Right lobe of liver (tissue), 6 donors: ENCODE measurements around the gene RNF44. TPM values are rescaled to one million over a fixed set of nuclear protein-coding genes. Genes with fewer than 3 reads are reported as not detected.
A peak's percentile ranks its signal among the peaks of the same experiment; 100 is the strongest.

ENCODE experiments used
- ATAC-seq, 4 donors: fragments of 200-7000 bp; cut with Tn5 transposase; one replicate each; pipeline ENCODE4 v1.9.1; 2020; ENCODE audit warnings: mild to moderate bottlenecking in 4 of 4, moderate library complexity in 4 of 4
- DNase-seq, 3 donors: peaks; one replicate each; pipeline ENCODE4 v3.0.0-alpha.2; 2020
- H3K27ac ChIP-seq, 3 donors: fragments of 200-600 bp; one replicate each; pipeline ENCODE4 v1.8.0; 2022
- H3K27me3 ChIP-seq, 2 donors: fragments of 200-600 bp; one replicate each; pipeline ENCODE4 v1.8.0; 2022
- H3K36me3 ChIP-seq, 4 donors: fragments of 200-600 bp; sonication (generic) in 1 of 4; one replicate each; pipeline versions ENCODE4 v1.5.1 to v1.8.0; 2017 to 2022; ENCODE audit warnings: control low read depth in 1 of 4
- H3K4me1 ChIP-seq, 4 donors: fragments of 200-600 bp; sonication (generic) in 1 of 4; one replicate each; pipeline versions ENCODE4 v1.5.1 to v1.8.0; 2017 to 2022; ENCODE audit warnings: control low read depth in 1 of 4
- H3K4me3 ChIP-seq, 3 donors: fragments of 200-600 bp; one replicate each; pipeline ENCODE4 v1.8.0; 2022
- H3K9me3 ChIP-seq, 4 donors: fragments of 200-600 bp; sonication (generic) in 1 of 4; one replicate each; pipeline versions ENCODE4 v1.5.1 to v1.8.0; 2017 to 2022; ENCODE audit warnings: control low read depth in 1 of 4
- CTCF ChIP-seq, 4 donors: fragments of 200-600 bp in 3 of 4; fragments of 450-650 bp in 1 of 4; IDR thresholded peaks; one replicate each; pipeline versions ENCODE4 v1.5.1 to v1.8.0; 2016 to 2022; ENCODE audit warnings: antibody characterized with exemption in 4 of 4, mild to moderate bottlenecking in 2 of 4
- POLR2A ChIP-seq: fragments of 450-650 bp; IDR thresholded peaks from one replicate; pipeline ENCODE4 v1.6.1; 2017; ENCODE audit warnings: antibody characterized with exemption, mild to moderate bottlenecking
- WGBS: methylation state at CpG from one replicate; pipeline ENCODE4 v1.1.6; 2018; ENCODE audit warnings: low coverage, low lambda C conversion rate; ENCODE audit not compliant: insufficient coverage; ENCODE audit errors: missing lambda C conversion rate; 5-methylcytosine and 5-hydroxymethylcytosine counted together
- intact Hi-C, 2 donors: fragments of 100-400 bp; cut with DNase I; formaldehyde crosslinking; loops; one replicate each; pipeline versions ENCODE4 v1.11.2 to v1.14.1; 2022
- total RNA-seq, 6 experiments: library from RNA; depleted of rRNA in 2 of 6; stranded (reverse); fragments of >200 nt in 2 of 6; fragmentation: NEBNext Ultra II Directional in 3 of 6; extraction: Animal tissue kit (Norgen Biotek cat#: 25700) in 3 of 6; gene quantifications; one replicate each; pipeline versions ENCODE4 v1.1.0 to v1.2.4, GENCODE V29; 2016 to 2023
- donor health status: DM: no; HTN: yes; CAD: no.
- donor health status: DM: no; HTN: no; CAD: no.
- donor health status: DM: no; HTN: no; CAD: no.
- donor health status: DM: no; HTN: yes; CAD: no.
- donor health status: DM: no; HTN: yes; CAD: no.

RNF44 gene
- total RNA-seq, 6 experiments from 2014 or later: 5.1 to 16.3 (median 12.7) TPM

- ATAC-seq: peak; percentile 39 to 60 (median 48)
- H3K27me3 ChIP-seq: no peaks in the 10 kb centered on the region
- no peaks in the 10 kb centered on the region for H3K36me3 ChIP-seq
- H3K27ac ChIP-seq: no peak overlapping the region
- H3K9me3 ChIP-seq: no peaks in the 10 kb centered on the region
- H3K4me1 ChIP-seq: peaks cover 0 to 9% (median 0%) of the 10 kb centered on the region in 4 donors
- 50% methylated on average over 2 of the region's 7 CpGs for WGBS
- peak in 1 of 3 donors; percentile 69 for DNase-seq
- intact Hi-C loops: no loop called here
- TF ChIP-seq CTCF (IDR thresholded peaks at IDR 0.05) (no peak), POLR2A (no peak)
- no peak overlapping the region for H3K4me3 ChIP-seq
These were observed 12.7 kb upstream of the RNF44 start for GRCh38 chr5:176549871-176550270.

GRCh38 chr5:176548967-176549444 is 11.8 kb upstream of the RNF44 start, which contains the start of gene CDHR2:
Gene CDHR2 (plus strand): TSS chr5:176549342. CDS start chr5:176565353, 16,011 bp downstream.
- WGBS: 31% methylated on average over 5 of the region's 18 CpGs
- DNase-seq: peak in 2 of 3 donors; percentile 42 to 78

GRCh38 chr5:176547802-176548201 is 10.6 kb upstream of the RNF44 start:
- Histone ChIP-seq H3K27me3 (no peaks in the 10 kb centered on the region), H3K9me3 (no peaks in the 10 kb centered on the region), H3K4me1 (peaks cover 0 to 9% (median 0%) of the 10 kb centered on the region in 4 donors), H3K4me3 (no peak overlapping the region), H3K27ac (no peak overlapping the region), H3K36me3 (no peaks in the 10 kb centered on the region)
- 52% methylated on average over 7 of the region's 8 CpGs for WGBS
- peak in 2 of 4 donors; percentile 9 to 30 for ATAC-seq
- TF ChIP-seq CTCF (IDR thresholded peaks at IDR 0.05) (no peak), POLR2A (no peak)
- no peak for DNase-seq
- intact Hi-C loops: no loop called here

More at GRCh38 chr5:176548967-176549444, 11.8 kb upstream of the RNF44 start, which contains the start of gene CDHR2:
- ATAC-seq: peak; percentile 64 to 87 (median 72)
- TF ChIP-seq CTCF (IDR thresholded peaks at IDR 0.05): no peak
- TF ChIP-seq POLR2A: peak; percentile 43
- Histone ChIP-seq H3K9me3 (no peaks in the 10 kb centered on the region), H3K36me3 (no peaks in the 10 kb centered on the region), H3K4me3 (no peak within 1 kb of the TSS), H3K27ac (peak within 1 kb of the TSS in 1 of 3 donors; percentile 18), H3K27me3 (no peaks in the 10 kb centered on the region), H3K4me1 (peaks cover 0 to 9% (median 0%) of the 10 kb centered on the region in 4 donors)
- intact Hi-C loops: no loop called here

- 53% methylated on average over 5 of the region's 13 CpGs for WGBS
- H3K4me3 ChIP-seq: no peak overlapping the region
- no peaks in the 10 kb centered on the region for H3K36me3 ChIP-seq
- ATAC-seq: peak in 1 of 4 donors; percentile 7
- H3K9me3 ChIP-seq: no peaks in the 10 kb centered on the region
- H3K27ac ChIP-seq: no peak overlapping the region
- H3K4me1 ChIP-seq: peaks cover 0 to 9% (median 0%) of the 10 kb centered on the region in 4 donors
- H3K27me3 ChIP-seq: no peaks in the 10 kb centered on the region
- intact Hi-C loops: no loop called here
- DNase-seq: peak in 1 of 3 donors; percentile 52
- TF ChIP-seq CTCF (IDR thresholded peaks at IDR 0.05) (no peak), POLR2A (no peak)
These were observed 8.7 kb upstream of the RNF44 start for GRCh38 chr5:176545737-176546509.
